GM19238 (cell line): ENCODE measurements around the gene MAST2.
A peak's percentile ranks its signal among the peaks of the same experiment; 100 is the strongest.
"Not testable (repeated sequence)": the region's sequence is repeated elsewhere in the genome, so short reads cannot be mapped to it uniquely, and the experiment has no call there.

ENCODE experiments used
- DNase-seq: peaks from one replicate; pipeline ENCODE4 v3.0.0; 2011; ENCODE audit warnings: low spot score; ENCODE audit not compliant: insufficient read length

Gene MAST2

DNA sequence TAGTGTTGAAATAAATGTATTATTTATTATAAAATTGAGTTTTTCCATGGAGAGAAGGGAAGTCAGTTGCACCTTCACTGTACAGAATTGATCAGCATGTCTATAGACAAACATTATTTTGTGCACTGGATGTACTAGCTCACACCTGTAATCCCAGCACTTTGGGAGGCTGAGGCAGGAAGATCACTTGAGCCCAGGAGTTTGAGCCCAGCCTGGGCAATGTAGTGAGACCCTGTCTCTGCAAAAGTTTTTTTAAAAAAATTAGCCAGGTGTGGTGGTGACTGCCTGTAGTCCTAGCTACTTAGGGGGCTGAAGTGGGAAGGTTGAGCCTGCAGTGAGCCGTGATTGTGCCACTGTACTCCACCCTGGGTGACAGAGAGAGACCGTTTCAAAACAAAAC is 87.7 kb downstream of the MAST2 start:
- DNase-seq: no peak

GRCh38 chr1:45892068-45892785 is 88.8 kb downstream of the MAST2 start:
- no peak for DNase-seq

- no peak for DNase-seq
Measured at GRCh38 chr1:45894331-45894730, 90.9 kb downstream of the MAST2 start.

DNA sequence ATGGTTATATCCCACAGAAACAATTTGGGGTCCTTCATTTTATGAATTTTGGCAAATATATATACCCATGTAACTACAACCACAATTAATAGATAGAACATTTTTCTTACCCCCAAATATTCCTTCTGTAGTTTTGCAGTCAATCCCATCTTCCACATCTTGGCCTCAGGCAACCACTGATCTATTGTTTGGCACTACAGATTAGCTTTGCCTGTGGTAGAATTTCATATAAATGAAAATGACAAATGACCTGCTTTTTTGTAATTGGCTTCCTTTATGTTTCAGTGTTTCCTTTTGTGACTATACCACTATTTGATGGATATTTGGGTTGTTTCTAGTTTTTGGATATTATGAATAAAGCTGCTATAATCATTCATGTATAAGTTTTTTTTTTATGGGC is 91.5 kb downstream of the MAST2 start:
- no peak for DNase-seq

GRCh38 chr1:45895406-45895805 is 92.0 kb downstream of the MAST2 start:
- DNase-seq: no peak

GRCh38 chr1:45906883-45907282 is 103.5 kb downstream of the MAST2 start:
- DNase-seq: no peak

GRCh38 chr1:45908611-45909140 is 105.3 kb downstream of the MAST2 start:
- DNase-seq: no peak

DNA sequence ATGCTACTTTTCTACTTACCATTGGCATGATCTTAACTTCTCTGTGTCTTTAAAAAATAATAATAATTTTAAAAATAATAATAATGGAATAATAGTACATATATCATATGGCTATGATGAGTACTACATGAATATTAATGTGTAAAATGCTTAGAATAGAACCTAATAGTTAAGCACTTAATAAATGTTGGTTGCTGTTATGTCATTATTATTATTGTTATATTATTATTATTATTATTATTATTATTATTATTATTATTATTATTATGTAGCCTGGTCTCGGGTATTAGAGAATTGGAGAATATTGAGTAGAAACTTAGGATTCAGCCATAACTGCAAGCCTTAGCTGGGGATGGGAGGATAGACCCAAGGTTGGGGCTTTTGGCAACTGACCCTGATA is 108.2 kb downstream of the MAST2 start:
- DNase-seq: no peak

DNA sequence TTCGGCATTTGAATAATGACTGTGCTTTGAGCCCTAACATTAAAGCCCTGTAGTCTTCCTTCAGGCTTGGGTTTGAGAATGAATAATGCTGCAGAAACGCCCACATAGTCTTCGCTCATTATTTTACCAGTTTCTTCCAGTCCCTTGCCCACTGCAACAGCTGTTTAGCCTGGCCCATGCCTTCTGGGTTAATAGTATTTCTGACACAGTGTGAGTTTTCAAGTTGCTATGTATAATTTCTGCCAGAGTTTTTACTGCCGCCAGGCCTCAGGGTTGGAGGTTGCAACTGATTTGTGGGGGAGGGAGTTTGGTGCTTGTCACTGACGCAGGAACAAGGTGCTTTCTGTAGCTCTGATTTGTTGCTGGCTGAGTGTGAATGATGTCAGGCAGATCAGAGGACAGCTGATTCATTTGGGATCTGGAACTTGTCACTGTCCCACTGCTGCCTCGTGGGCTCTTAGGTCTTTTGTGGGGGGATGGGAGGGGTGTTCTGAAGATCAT is 109.8 kb downstream of the MAST2 start:
- DNase-seq: no peak

DNA sequence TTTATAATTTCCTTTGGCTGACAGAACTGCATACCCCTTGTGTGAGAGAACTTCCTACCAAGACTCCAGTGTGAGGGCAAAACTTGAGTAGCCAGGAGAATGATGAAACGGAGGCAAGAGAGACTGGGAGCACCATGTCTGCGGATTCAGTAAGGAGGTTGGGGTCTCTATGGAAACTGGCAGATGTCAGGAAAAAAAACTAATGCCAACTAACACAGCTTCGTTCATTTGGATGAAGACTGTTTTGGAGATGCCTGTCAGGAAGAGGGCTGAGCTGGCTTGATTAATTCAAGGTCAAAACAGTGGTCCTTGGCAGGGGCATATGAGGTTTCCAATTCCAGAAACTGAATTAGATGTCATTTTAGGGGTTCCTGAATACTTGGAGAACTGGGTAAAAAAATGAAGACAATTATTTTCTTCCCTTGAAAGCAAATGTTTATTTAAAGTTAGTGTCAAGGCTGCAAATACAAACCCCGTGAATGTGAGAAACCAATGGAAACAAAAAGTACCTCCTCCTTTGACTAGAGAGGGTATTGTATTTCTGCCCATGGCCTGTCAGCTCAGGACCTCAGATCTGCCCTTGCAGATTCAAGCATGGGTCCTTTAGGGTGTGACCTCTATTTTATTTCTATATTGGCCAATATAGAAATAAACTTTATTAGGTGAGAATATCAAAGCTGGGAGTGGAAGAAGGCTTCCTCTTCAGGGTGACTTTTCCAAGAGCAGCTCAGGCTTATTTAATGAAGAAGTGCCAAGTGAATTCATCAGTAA is 110.5 kb downstream of the MAST2 start:
- no peak for DNase-seq

GRCh38 chr1:45914836-45915235 is 111.4 kb downstream of the MAST2 start:
- no peak for DNase-seq

DNA sequence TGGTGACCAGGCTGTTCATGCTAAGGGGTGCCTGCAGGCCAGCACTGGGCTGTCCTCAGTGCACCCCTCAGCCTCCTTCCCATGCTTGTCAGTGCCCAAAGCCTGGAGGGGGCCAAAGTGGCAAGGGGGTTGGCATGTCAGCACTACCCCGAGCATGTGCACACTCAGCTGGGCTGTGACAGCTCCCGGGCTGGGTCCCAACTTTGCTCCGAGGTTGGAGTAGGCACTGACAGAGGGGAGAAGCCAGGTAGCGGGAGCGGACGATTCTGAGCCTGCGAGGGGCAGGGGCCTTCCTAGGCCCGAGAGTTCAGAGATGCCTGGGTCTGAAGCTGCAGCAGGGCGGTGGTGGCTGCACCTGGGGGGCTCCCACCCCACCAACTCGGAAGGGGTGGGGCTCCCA is 119.0 kb downstream of the MAST2 start:
- no peak for DNase-seq

DNA sequence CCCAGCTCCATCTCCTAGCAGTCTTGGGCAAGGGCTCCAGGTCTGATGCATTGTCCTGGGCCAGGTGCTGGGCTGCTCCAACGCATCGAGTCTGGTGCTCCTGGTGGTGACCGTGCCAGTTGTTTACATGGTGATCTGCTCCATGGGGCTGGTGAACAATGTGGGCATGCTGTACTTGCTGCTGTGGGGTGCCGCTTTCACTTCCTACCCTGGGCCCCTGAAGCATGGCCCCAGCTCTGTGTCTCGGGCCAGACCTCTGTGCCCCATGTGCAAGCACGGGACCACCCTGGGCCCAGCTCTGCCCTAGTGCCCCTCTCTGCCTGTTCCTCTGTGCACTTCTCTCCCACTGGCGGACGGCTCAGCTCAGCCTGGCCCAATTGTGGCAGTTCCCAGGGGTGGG is 119.4 kb downstream of the MAST2 start:
- DNase-seq: no peak

DNA sequence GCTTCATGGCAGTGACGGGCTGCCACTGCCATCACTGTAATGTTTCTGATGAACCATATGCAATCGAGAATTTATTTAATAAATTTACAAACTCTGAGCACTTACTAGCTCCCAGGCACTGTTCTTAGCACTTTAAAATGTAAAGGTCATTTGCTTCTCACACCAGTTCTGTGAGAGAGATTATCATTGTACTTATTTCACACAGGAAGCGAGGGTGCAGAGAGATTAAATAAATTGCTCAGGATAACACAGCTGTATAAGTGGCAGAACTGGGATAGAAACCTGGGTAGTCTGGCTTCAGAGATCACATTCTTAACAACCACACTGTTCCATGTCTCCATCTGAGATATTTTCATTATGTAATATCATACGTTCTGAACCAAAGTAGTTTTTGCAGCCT is 119.9 kb downstream of the MAST2 start:
- DNase-seq: no peak

DNA sequence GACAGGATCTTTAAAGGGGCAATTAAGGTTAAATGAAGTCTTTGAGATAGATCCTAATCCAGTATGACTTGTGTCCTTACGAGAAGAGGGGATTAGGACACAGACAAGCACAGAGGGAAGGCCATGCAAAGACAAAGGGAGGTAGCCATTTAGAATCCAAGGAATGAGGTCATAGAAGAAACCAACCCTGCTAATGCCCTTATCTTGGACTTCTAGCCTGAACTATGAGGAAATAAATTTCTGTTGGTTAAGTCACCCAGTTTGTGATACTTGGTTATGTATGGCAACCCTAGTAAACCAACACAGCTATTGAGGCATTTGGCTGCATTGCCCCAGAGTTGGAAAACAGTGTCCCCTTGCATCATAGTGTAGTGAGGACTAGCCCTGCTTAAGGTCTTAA is 121.3 kb downstream of the MAST2 start:
- DNase-seq: no peak

- peak; percentile 20 for DNase-seq
Measured at GRCh38 chr1:45925728-45926287, 122.4 kb downstream of the MAST2 start.

DNA sequence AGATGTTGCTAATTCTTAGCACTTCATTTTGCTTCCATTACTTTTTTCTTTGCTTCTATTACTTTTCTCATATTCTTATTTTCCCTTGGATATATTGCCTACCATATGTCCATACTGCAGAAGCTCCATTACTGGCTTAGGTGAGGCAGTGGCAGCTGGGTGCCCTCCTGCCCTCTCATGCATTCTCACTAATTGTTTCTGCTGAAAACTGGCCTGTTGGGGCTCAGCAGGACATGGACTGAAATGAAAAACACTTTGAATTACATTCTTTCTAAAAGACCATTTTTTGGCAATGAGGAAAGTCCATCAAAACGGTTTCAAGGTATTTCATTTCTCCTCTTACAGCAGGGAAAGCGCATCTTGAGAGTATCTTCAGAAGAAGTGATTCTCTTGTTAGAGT is 122.9 kb downstream of the MAST2 start:
- no peak for DNase-seq

DNA sequence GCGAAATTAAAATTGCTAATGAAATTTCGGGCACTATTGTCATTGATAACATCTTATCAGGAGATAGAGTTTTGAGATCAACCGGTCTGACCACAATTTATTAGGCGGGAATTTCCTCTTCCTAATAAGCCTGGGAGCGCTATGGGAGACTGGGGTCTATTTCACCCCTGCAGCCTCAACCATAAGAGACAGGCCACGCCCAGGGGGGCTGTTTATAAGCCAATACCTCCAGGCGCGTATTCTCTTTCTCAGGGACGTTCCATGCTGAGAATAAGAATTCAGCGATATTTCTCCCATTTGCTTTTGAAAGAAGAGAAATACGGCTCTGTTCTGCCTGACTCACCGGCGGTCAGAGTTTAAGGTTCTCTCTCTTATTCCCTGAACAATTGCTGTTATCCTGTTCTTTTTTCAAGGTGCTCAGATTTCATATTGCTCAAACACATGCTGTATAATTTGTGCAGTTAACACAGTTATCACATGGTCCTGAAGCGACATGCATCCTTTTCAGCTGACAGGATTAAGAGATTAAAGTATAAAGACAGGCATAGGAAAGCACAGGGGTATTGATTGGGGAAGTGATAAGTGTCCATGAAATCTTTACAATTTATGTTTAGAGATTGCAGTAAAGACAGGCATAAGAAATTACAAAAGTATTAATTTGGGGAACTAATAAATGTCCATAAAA is 124.0 kb downstream of the MAST2 start:
- DNase-seq: not testable (repeated sequence)

DNA sequence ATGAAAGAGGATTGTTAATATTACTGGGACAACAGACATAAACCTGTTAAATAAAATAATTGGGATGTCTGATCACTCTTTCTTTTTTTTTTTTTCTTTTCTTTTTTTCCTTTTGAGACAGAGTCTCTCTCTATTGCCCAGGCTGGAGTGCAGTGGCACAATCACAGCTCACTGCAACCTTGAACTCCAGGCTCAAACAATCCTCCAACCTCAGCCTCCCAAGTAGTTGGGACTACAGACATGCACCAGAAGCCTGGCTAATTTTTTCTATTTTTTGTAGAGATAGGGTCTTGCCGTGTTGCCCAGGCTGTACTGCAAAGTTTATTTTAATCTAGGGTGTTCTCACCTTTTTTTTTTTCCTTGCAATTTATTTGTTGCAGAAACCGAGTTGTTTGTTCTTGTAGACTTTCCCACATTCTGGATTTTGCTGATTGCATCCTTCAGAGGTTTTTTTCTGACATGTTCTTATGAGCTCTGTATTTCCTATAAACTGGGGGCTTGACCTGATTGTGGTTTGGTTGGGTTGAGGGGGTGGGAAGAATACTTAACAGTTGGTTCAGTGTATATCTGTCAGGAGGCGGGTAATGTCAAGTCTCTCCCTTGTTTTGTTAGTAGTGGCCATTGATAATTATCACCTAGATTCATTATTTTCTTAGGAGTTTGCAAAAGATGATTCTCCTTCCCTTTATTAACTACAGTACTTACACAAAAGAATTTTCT is 125.2 kb downstream of the MAST2 start:
- no peak for DNase-seq

GRCh38 chr1:45929257-45929687 is 125.9 kb downstream of the MAST2 start:
- no peak for DNase-seq
